Endothelial cell of umbilical vein (primary cell): Measurements from ENCODE around the gene TAF10. TPM values are rescaled to one million over a fixed set of nuclear protein-coding genes. Genes with fewer than 3 reads are reported as not detected.

Source experiments
- BruUV-seq: library from RNA; stranded (reverse); fragments of 400-500 nt; replicated peaks from 2 replicates; lab custom pipeline; 2021; lab: Mats Ljungman, UMichigan
- CTCF ChIA-PET: fragments of 300-600, 350-600 bp; sonication (Branson Sonifier 250); formaldehyde crosslinking; loops from one replicate; lab custom pipeline; 2021; ENCODE audit warnings: antibody characterized with exemption, inconsistent platforms; lab: Charles Lee
- POLR2A ChIA-PET: fragments of 300-600, 350-600 bp; sonication (Branson Sonifier 250); formaldehyde crosslinking; loops from one replicate; lab custom pipeline; 2021; ENCODE audit warnings: antibody characterized with exemption, inconsistent platforms; lab: Charles Lee
- DNase-seq: peaks from one replicate; pipeline ENCODE4 v3.0.0-alpha.2; 2011; ENCODE audit warnings: low read depth, low spot score
- FAIRE-seq: peaks from 2 replicates; lab custom pipeline; 2011; peaks lifted over from hg19 to GRCh38; lab: Jason Lieb, UNC
- H2AFZ ChIP-seq: 2 replicates; pipeline ENCODE4 v1.6.0; 2012; ENCODE audit warnings: low read depth, low read length, control low read depth, inconsistent platforms
- H3K27ac ChIP-seq: 2 replicates; pipeline ENCODE4 v1.5.1; 2011; ENCODE audit warnings: low read depth, mild to moderate bottlenecking, control low read depth, low read length, moderate library complexity; ENCODE audit not compliant: insufficient read depth
- H3K27me3 ChIP-seq, 2 experiments: 2 replicates each; pipeline versions ENCODE4 v1.6.0 to v1.6.1; 2011; ENCODE audit warnings: low read length in 2 of 2, mixed read lengths in 1 of 2; ENCODE audit not compliant: control insufficient read depth in 2 of 2, insufficient read depth in 2 of 2
- H3K36me3 ChIP-seq, 2 experiments: 2 replicates in 1 of 2; 3 replicates in 1 of 2; pipeline ENCODE4 v1.5.1; 2011; ENCODE audit warnings: low read length in 2 of 2, mild to moderate bottlenecking in 1 of 2, moderate library complexity in 1 of 2; ENCODE audit not compliant: control insufficient read depth in 2 of 2, insufficient read depth in 2 of 2; ENCODE audit errors: extremely low read depth in 1 of 2
- H3K4me1 ChIP-seq: 3 replicates; pipeline ENCODE4 v1.5.1; 2011; ENCODE audit warnings: mild to moderate bottlenecking, low read length; ENCODE audit not compliant: control insufficient read depth, insufficient read depth; ENCODE audit errors: extremely low read depth
- H3K4me2 ChIP-seq: 2 replicates; pipeline ENCODE4 v1.6.1; 2011; ENCODE audit warnings: low read length, control low read depth, mixed read lengths; ENCODE audit not compliant: insufficient read depth
- H3K4me3 ChIP-seq, 3 experiments: fragments of 200-600 bp in 1 of 3; sonication (generic), shearing (Covaris generic) in 1 of 3; replicated peaks in 1 of 3; 2 replicates each; pipeline ENCODE4 v1.5.1; 2011 to 2016; ENCODE audit warnings: control low read depth in 3 of 3, low read length in 3 of 3, mild to moderate bottlenecking in 2 of 3, inconsistent platforms in 1 of 3, low read depth in 1 of 3, moderate library complexity in 1 of 3; ENCODE audit not compliant: insufficient read depth in 1 of 3
- H3K79me2 ChIP-seq: 2 replicates; pipeline ENCODE4 v1.6.0; 2012; ENCODE audit warnings: low read length, inconsistent platforms; ENCODE audit not compliant: control insufficient read depth, insufficient read depth
- H3K9ac ChIP-seq: replicated peaks from 2 replicates; pipeline ENCODE3; 2011; ENCODE audit warnings: low read length, control low read depth; ENCODE audit not compliant: insufficient read depth; ENCODE audit errors: extremely low read depth
- H3K9me1 ChIP-seq: replicated peaks from 3 replicates; pipeline ENCODE4 v1.6.0; 2011; ENCODE audit warnings: mild to moderate bottlenecking, low read length; ENCODE audit not compliant: control insufficient read depth, insufficient read depth; ENCODE audit errors: extremely low read depth
- H3K9me3 ChIP-seq: replicated peaks from 2 replicates; pipeline ENCODE4 v1.5.1; 2012; ENCODE audit warnings: low read length, inconsistent platforms; ENCODE audit not compliant: control insufficient read depth, insufficient read depth
- H4K20me1 ChIP-seq: replicated peaks from 2 replicates; pipeline ENCODE3; 2011; ENCODE audit warnings: mild to moderate bottlenecking, low read length; ENCODE audit not compliant: control insufficient read depth, insufficient read depth; ENCODE audit errors: extremely low read depth
- CTCF ChIP-seq, 2 donors: IDR thresholded peaks; 1 replicate in 1 of 2; 2 replicates in 1 of 2; pipeline ENCODE4 v1.5.1; 2011; ENCODE audit warnings: low read length in 2 of 2, mild to moderate bottlenecking in 2 of 2, moderate library complexity in 2 of 2, control low read depth in 1 of 2, inconsistent platforms in 1 of 2, low read depth in 1 of 2; ENCODE audit not compliant: insufficient read depth in 1 of 2; ENCODE audit errors: extremely low read depth in 1 of 2
- EZH2 ChIP-seq: IDR thresholded peaks from 2 replicates; pipeline ENCODE4 v1.6.1; 2012; ENCODE audit warnings: borderline replicate concordance, low read depth, mild to moderate bottlenecking, moderate library complexity, low read length, inconsistent platforms; ENCODE audit not compliant: severe bottlenecking
- FOS ChIP-seq: IDR thresholded peaks from 2 replicates; pipeline ENCODE4 v1.6.1; 2011; ENCODE audit warnings: mild to moderate bottlenecking, low read length, moderate library complexity, borderline replicate concordance; ENCODE audit not compliant: insufficient read depth
- GATA2 ChIP-seq: IDR thresholded peaks from 2 replicates; pipeline ENCODE4 v1.7.0; 2011; ENCODE audit warnings: low read depth, mild to moderate bottlenecking, moderate library complexity, mixed read lengths, low read length; ENCODE audit not compliant: insufficient read length, insufficient read depth
- JUN ChIP-seq: IDR thresholded peaks from 2 replicates; pipeline ENCODE4 v1.6.1; 2011; ENCODE audit warnings: borderline replicate concordance, low read depth; ENCODE audit not compliant: insufficient read length, insufficient read depth
- MAX ChIP-seq: IDR thresholded peaks from 2 replicates; pipeline ENCODE4 v1.6.1; 2011; ENCODE audit not compliant: insufficient read depth, insufficient read length
- MYC ChIP-seq: IDR thresholded peaks from one replicate; pipeline ENCODE4 v1.6.1; 2011; ENCODE audit warnings: mild to moderate bottlenecking, low read depth, low read length
- POLR2A ChIP-seq: IDR thresholded peaks from 2 replicates; pipeline ENCODE4 v1.6.1; 2012; ENCODE audit warnings: low read depth, mild to moderate bottlenecking, control low read depth, low read length
- dilution Hi-C: fragments of 300-500 bp; cut with MboI; formaldehyde crosslinking; loops from one replicate; pipeline ENCODE4 v1.15.0; 2019; ENCODE audit warnings: low sequenced_read_pairs; ENCODE audit not compliant: extremely low pct_ligation_motif_present
- intact Hi-C: fragments of 100-400 bp; cut with micrococcal nuclease; formaldehyde crosslinking; loops from one replicate; pipeline ENCODE4 v1.10.0; 2022
- polyA plus RNA-seq, 4 experiments: library from polyadenylated mRNA; depleted of rRNA in 3 of 4; stranded (reverse) in 3 of 4; unstranded in 1 of 4; fragments of >200 nt; gene quantifications; 2 replicates each; pipeline versions ENCODE4 v1.2.1 to v1.2.3, GENCODE V29; 2011 to 2012; ENCODE audit warnings: missing spikeins in 1 of 4
- total RNA-seq: library from RNA; stranded (reverse); gene quantifications from 2 replicates; pipeline ENCODE4 v1.2.3, GENCODE V29; 2021

TAF10 gene
- total and polyA plus RNA-seq, 2 donors (not counting 3 experiments of a cell fraction or from before 2014, with no cell fraction given), result 86.2 to 149 TPM

- H3K79me2 ChIP-seq, result no peaks in the 10 kb centered on the region
- no peak for DNase-seq
- no peaks in the 10 kb centered on the region for H4K20me1 ChIP-seq
- no peak for FAIRE-seq
- no peak overlapping the region for H3K27ac ChIP-seq
- BruUV-seq, result no TSS peak
- H3K9me1 ChIP-seq, result no peaks in the 10 kb centered on the region
- intact Hi-C loops (no loop called here), dilution Hi-C loops (no loop called here)
- H3K9me3 ChIP-seq, result no peaks in the 10 kb centered on the region
- no peaks in the 10 kb centered on the region for H3K36me3 ChIP-seq
- no peak overlapping the region for H3K9ac ChIP-seq
- CTCF ChIA-PET, result interaction anchor here (1.3 to 2.8 kb wide), 3 partner anchors 34 to 48 kb away, joined by 3 to 23 read pairs (median 6); partner anchors contain the start of genes ILK and RRP8
- no peaks in the 10 kb centered on the region for H3K27me3 ChIP-seq
- POLR2A ChIA-PET, result interaction anchor here (0.5 kb wide), 1 partner anchor 16 kb away, joined by 3 read pairs; no protein-coding TSS in a partner anchor
- H3K4me1 ChIP-seq, result peaks cover 6% of the 10 kb centered on the region
- H3K4me3 ChIP-seq, result no peak overlapping the region
- no peak overlapping the region for H3K4me2 ChIP-seq
- no peak overlapping the region for H2AFZ ChIP-seq
- TF ChIP-seq CTCF (IDR thresholded peaks at IDR 0.05; ENCODE audit: extremely low read depth in 1 of 2, insufficient read depth in 1 of 2, low read depth in 1 of 2, low read length in 2 of 2), result no peak
- no peak for TF ChIP-seq GATA2
- TF ChIP-seq MYC, result no peak
- no peak for TF ChIP-seq POLR2A
- no peak for TF ChIP-seq FOS
- TF ChIP-seq JUN, result no peak
- no peak for TF ChIP-seq EZH2
- no peak for TF ChIP-seq MAX
Measured at GRCh38 chr11:6569706-6570105, 42.3 kb downstream of the TAF10 start.
